Gastrocnemius medialis (tissue), 4 donors: ENCODE measurements around the gene LMLN. TPM values are rescaled to one million over a fixed set of nuclear protein-coding genes. Genes with fewer than 3 reads are reported as not detected.
"Not testable (repeated sequence)": the region's sequence is repeated elsewhere in the genome, so short reads cannot be mapped to it uniquely, and the experiment has no call there.

ENCODE experiments used
- ATAC-seq, 2 donors: fragments of 150-250 bp; one replicate each; pipeline ENCODE4 v1.9.1; 2016
- DNase-seq, 2 donors: peaks; one replicate each; pipeline ENCODE4 v3.0.0-alpha.2; 2019
- H3K27ac ChIP-seq, 4 donors: fragments of 200-600 bp; sonication (generic); 1 replicate in 1 of 4; 2 replicates in 3 of 4; pipeline ENCODE4 v1.5.1; 2016 to 2018; ENCODE audit warnings: mild to moderate bottlenecking in 2 of 4, moderate library complexity in 1 of 4
- H3K27me3 ChIP-seq, 3 donors: fragments of 200-600 bp; sonication (generic) in 2 of 3; 1 replicate in 1 of 3; 2 replicates in 2 of 3; pipeline versions ENCODE4 v1.5.1 to v1.6.0; 2016 to 2019; ENCODE audit warnings: mild to moderate bottlenecking in 1 of 3, moderate library complexity in 1 of 3
- H3K36me3 ChIP-seq, 2 donors: fragments of 200-600 bp; sonication (generic) in 1 of 2; one replicate each; pipeline ENCODE4 v1.5.1; 2017 to 2018
- H3K4me1 ChIP-seq, 2 donors: fragments of 200-600 bp; sonication (generic) in 1 of 2; one replicate each; pipeline ENCODE4 v1.5.1; 2016 to 2017; ENCODE audit warnings: mild to moderate bottlenecking in 2 of 2
- H3K4me3 ChIP-seq, 4 donors: fragments of 200-600 bp; sonication (generic) in 3 of 4; 1 replicate in 1 of 4; 2 replicates in 3 of 4; pipeline ENCODE4 v1.5.1; 2016 to 2019; ENCODE audit warnings: mild to moderate bottlenecking in 2 of 4
- H3K9me3 ChIP-seq, 3 donors: fragments of 200-600 bp; sonication (generic) in 2 of 3; 1 replicate in 1 of 3; 2 replicates in 2 of 3; pipeline ENCODE4 v1.5.1; 2016 to 2019
- CTCF ChIP-seq, 5 experiments: fragments of 450-650 bp in 3 of 5; fragments of 200-600 bp in 2 of 5; sonication (generic) in 2 of 5; IDR thresholded peaks in 4 of 5; conservative IDR thresholded peaks in 1 of 5; 1 replicate in 4 of 5; 2 replicates in 1 of 5; pipeline ENCODE4 v1.5.1; 2016 to 2019; ENCODE audit warnings: antibody characterized with exemption in 5 of 5, mild to moderate bottlenecking in 3 of 5, moderate library complexity in 3 of 5
- POLR2A ChIP-seq, 2 donors: fragments of 450-650 bp; IDR thresholded peaks; one replicate each; pipeline ENCODE4 v1.6.1; 2017; ENCODE audit warnings: antibody characterized with exemption in 2 of 2, mild to moderate bottlenecking in 2 of 2, moderate library complexity in 2 of 2
- in situ Hi-C, 4 donors: fragments of 200-750 bp; cut with MboI; loops; one replicate each; pipeline versions ENCODE4 v1.15.0 to v1.8.0; 2017; ENCODE audit warnings: low sequenced_read_pairs in 4 of 4
- intact Hi-C: fragments of 100-400 bp; cut with DNase I; formaldehyde crosslinking; loops from one replicate; pipeline ENCODE4 v1.15.1; 2023; ENCODE audit warnings: low total_unique reads
- total RNA-seq, 4 donors: library from RNA; depleted of rRNA; stranded (reverse); fragments of >200 nt; gene quantifications; one replicate each; pipeline versions ENCODE4 v1.1.0 to v1.2.3, GENCODE V29; 2016

The LMLN gene
- total RNA-seq, 4 donors from 2014 or later: 2.7 to 8.8 (median 4.6) TPM

GRCh38 chr3:198080521-198081384, 120.7 kb downstream of the LMLN start:
- H3K27me3 ChIP-seq: peaks cover 70 to 73% (median 71%) of the 10 kb centered on the region in 3 donors
- TF ChIP-seq CTCF (IDR thresholded peaks at IDR 0.05 in 4 of 5, conservative IDR thresholded peaks at IDR 0.05 in 1 of 5): peak; percentile 47 to 70 (median 62)
- no peak for TF ChIP-seq POLR2A (IDR thresholded peaks at IDR 0.05)
- in situ Hi-C loops: no loop called here

GRCh38 chr3:198081421-198081844, 121.4 kb downstream of the LMLN start:
- no peak for ATAC-seq

More at GRCh38 chr3:198080521-198081384, 120.7 kb downstream of the LMLN start:
- intact Hi-C loops: no loop called here
- H3K27ac ChIP-seq: no peak overlapping the region
- no peaks in the 10 kb centered on the region for H3K36me3 ChIP-seq
- DNase-seq: peak in 1 of 2 donors; percentile 31
- peak; percentile 68 to 92 for ATAC-seq
- peaks cover 3 to 10% of the 10 kb centered on the region in 2 donors for H3K4me1 ChIP-seq
- no peaks in the 10 kb centered on the region for H3K9me3 ChIP-seq
- H3K4me3 ChIP-seq: peak overlapping the region; percentile 32 to 48 (median 34)

GRCh38 chr3:198082226-198082625, 122.2 kb downstream of the LMLN start:
- H3K4me1 ChIP-seq, DNase-seq, ATAC-seq, in situ Hi-C loops, intact Hi-C loops, H3K36me3 ChIP-seq, H3K4me3 ChIP-seq, H3K9me3 ChIP-seq, H3K27ac ChIP-seq: not testable (repeated sequence)
- peaks cover 59 to 70% (median 64%) of the 10 kb centered on the region in 3 donors for H3K27me3 ChIP-seq

More at GRCh38 chr3:198081421-198081844, 121.4 kb downstream of the LMLN start:
- Histone ChIP-seq H3K27me3 (peaks cover 66 to 77% (median 67%) of the 10 kb centered on the region in 3 donors), H3K9me3 (no peaks in the 10 kb centered on the region), H3K27ac (no peak overlapping the region), H3K36me3 (no peaks in the 10 kb centered on the region), H3K4me3 (no peak overlapping the region), H3K4me1 (peaks cover 3 to 10% of the 10 kb centered on the region in 2 donors)
- TF ChIP-seq POLR2A (IDR thresholded peaks at IDR 0.05): no peak
- no peak for TF ChIP-seq CTCF (IDR thresholded peaks at IDR 0.05 in 4 of 5, conservative IDR thresholded peaks at IDR 0.05 in 1 of 5)
- in situ Hi-C loops: no loop called here
- intact Hi-C loops: no loop called here
- no peak for DNase-seq

- DNase-seq: no peak
- Histone ChIP-seq H3K4me1 (no peaks in the 10 kb centered on the region), H3K27me3 (peaks cover 35 to 54% (median 40%) of the 10 kb centered on the region in 3 donors), H3K9me3 (no peaks in the 10 kb centered on the region), H3K27ac (no peak overlapping the region), H3K36me3 (no peaks in the 10 kb centered on the region), H3K4me3 (no peak overlapping the region)
- intact Hi-C loops: no loop called here
- in situ Hi-C loops: no loop called here
- TF ChIP-seq CTCF (IDR thresholded peaks at IDR 0.05 in 4 of 5, conservative IDR thresholded peaks at IDR 0.05 in 1 of 5) (no peak), POLR2A (IDR thresholded peaks at IDR 0.05) (no peak)
- no peak for ATAC-seq
Measured at GRCh38 chr3:198088421-198088955, 128.5 kb downstream of the LMLN start.

- H3K27me3 ChIP-seq: peaks cover 26 to 48% (median 29%) of the 10 kb centered on the region in 3 donors
- in situ Hi-C loops: no loop called here
- no peak for ATAC-seq
- intact Hi-C loops: no loop called here
- no peaks in the 10 kb centered on the region for H3K9me3 ChIP-seq
- no peak overlapping the region for H3K27ac ChIP-seq
- no peak for DNase-seq
- TF ChIP-seq POLR2A (IDR thresholded peaks at IDR 0.05) (no peak), CTCF (IDR thresholded peaks at IDR 0.05 in 4 of 5, conservative IDR thresholded peaks at IDR 0.05 in 1 of 5) (no peak)
- H3K36me3 ChIP-seq: no peaks in the 10 kb centered on the region
- H3K4me3 ChIP-seq: no peak overlapping the region
- H3K4me1 ChIP-seq: no peaks in the 10 kb centered on the region
Measured at GRCh38 chr3:198090795-198091332, 130.8 kb downstream of the LMLN start.
